Spleen (tissue), 7 donors: Measurements from ENCODE around the gene PRKCE.

Experiments
- CTCF ChIP-seq, 11 experiments: fragments of 200-600 bp in 7 of 11; fragments of 450-650 bp in 4 of 11; sonication (generic) in 4 of 11; IDR thresholded peaks in 8 of 11; conservative IDR thresholded peaks in 3 of 11; 1 replicate in 7 of 11; 2 replicates in 4 of 11; pipeline versions ENCODE4 v1.4.0 to v1.8.0; 2016 to 2021; ENCODE audit warnings: antibody characterized with exemption in 11 of 11, inconsistent platforms in 4 of 11, mild to moderate bottlenecking in 1 of 11
- POLR2AphosphoS5 ChIP-seq, 3 donors: sonication (generic); formaldehyde crosslinking; IDR thresholded peaks; one replicate each; pipeline ENCODE4 v1.5.1; 2017; ENCODE audit warnings: antibody characterized with exemption in 3 of 3
- donor health status: DM: no; HTN: no; CAD: no; lungs with moderate emphysema.
- donor health status: DM: no; HTN: no; CAD: no.
- donor health status: DM: no; HTN: no; CAD: no.

- TF ChIP-seq CTCF (IDR thresholded peaks at IDR 0.05 in 8 of 11, conservative IDR thresholded peaks at IDR 0.05 in 3 of 11) = no peak
- no peak for TF ChIP-seq POLR2AphosphoS5 (IDR thresholded peaks at IDR 0.05)
Measured at GRCh38 chr2:45990131-45990530, 338.7 kb downstream of the PRKCE start.
